GM13976 (cell line): ENCODE measurements around the gene SPATA21.

ENCODE experiments used
- DNase-seq: peaks from one replicate; pipeline ENCODE4 v3.0.0; 2012; ENCODE audit warnings: low spot score
- CTCF ChIP-seq: IDR thresholded peaks from 2 replicates; pipeline ENCODE4 v1.5.1; 2012; ENCODE audit warnings: borderline replicate concordance, mild to moderate bottlenecking; ENCODE audit not compliant: insufficient read depth; ENCODE audit errors: extremely low read depth, missing control alignments, control extremely low read depth
- in situ Hi-C: fragments of 300-500 bp; cut with MboI; formaldehyde crosslinking; loops from one replicate; pipeline ENCODE4 v1.12.0; 2022; ENCODE audit warnings: low sequenced_read_pairs, mixed read lengths, inconsistent platforms; ENCODE audit not compliant: unreplicated experiment

Gene SPATA21

GRCh38 chr1:16405441-16405840 is 31.8 kb downstream of the SPATA21 start:
- in situ Hi-C loops: no loop called here
- no peak for TF ChIP-seq CTCF

GRCh38 chr1:16402742-16403141 is 34.5 kb downstream of the SPATA21 start:
- in situ Hi-C loops: no loop called here
- TF ChIP-seq CTCF: no peak
- DNase-seq: no peak

More at GRCh38 chr1:16405441-16405840, 31.8 kb downstream of the SPATA21 start:
- no peak for DNase-seq

GRCh38 chr1:16398371-16398953 is 38.8 kb downstream of the SPATA21 start:
- no peak for TF ChIP-seq CTCF
- in situ Hi-C loops: no loop called here
- DNase-seq: no peak

GRCh38 chr1:16397120-16397519 is 40.1 kb downstream of the SPATA21 start:
- DNase-seq: no peak
- TF ChIP-seq CTCF: no peak
- in situ Hi-C loops: no loop called here

- no peak for TF ChIP-seq CTCF
- in situ Hi-C loops: no loop called here
- DNase-seq: no peak
Measured at GRCh38 chr1:16396591-16396990, 40.6 kb downstream of the SPATA21 start.

GRCh38 chr1:16394977-16395376 is 42.2 kb downstream of the SPATA21 start:
- no peak for TF ChIP-seq CTCF
- no peak for DNase-seq
- in situ Hi-C loops: no loop called here
